HEK293T (cell line): ENCODE measurements around the gene DNPEP.

Source experiments
- BHLHE40 ChIP-seq: fragments of 450-650 bp; IDR thresholded peaks from 2 replicates; pipeline ENCODE4 v1.6.1; 2016; ENCODE audit warnings: mild to moderate bottlenecking, moderate library complexity, borderline replicate concordance
- ELF4 ChIP-seq: fragments of 450-650 bp; IDR thresholded peaks from 2 replicates; pipeline ENCODE4 v1.6.1; 2017; ENCODE audit warnings: antibody characterized with exemption
- FOXA1 ChIP-seq: fragments of 450-650 bp; IDR thresholded peaks from 2 replicates; pipeline ENCODE4 v1.6.1; 2016; ENCODE audit warnings: mild to moderate bottlenecking
- FOXK2 ChIP-seq: fragments of 450-650 bp; IDR thresholded peaks from 2 replicates; pipeline ENCODE4 v1.6.1; 2016; ENCODE audit warnings: mild to moderate bottlenecking
- FOXM1 ChIP-seq: fragments of 450-650 bp; IDR thresholded peaks from 2 replicates; pipeline ENCODE4 v1.6.1; 2017; ENCODE audit warnings: mild to moderate bottlenecking, borderline replicate concordance
- LEF1 ChIP-seq: fragments of 450-650 bp; IDR thresholded peaks from 2 replicates; pipeline ENCODE4 v1.6.1; 2017; ENCODE audit warnings: mild to moderate bottlenecking, borderline replicate concordance
- NFRKB ChIP-seq: fragments of 450-650 bp; IDR thresholded peaks from 2 replicates; pipeline ENCODE4 v1.6.1; 2016; ENCODE audit warnings: mild to moderate bottlenecking, moderate library complexity
- PKNOX1 ChIP-seq: fragments of 450-650 bp; IDR thresholded peaks from 2 replicates; pipeline ENCODE4 v1.6.1; 2016
- SP1 ChIP-seq: fragments of 450-650 bp; IDR thresholded peaks from 2 replicates; pipeline ENCODE4 v1.6.1; 2017
- SUZ12 ChIP-seq: fragments of 450-650 bp; IDR thresholded peaks from 2 replicates; pipeline ENCODE4 v1.6.1; 2016; ENCODE audit warnings: mild to moderate bottlenecking
- TARDBP ChIP-seq: fragments of 450-650 bp; IDR thresholded peaks from 2 replicates; pipeline ENCODE4 v1.6.1; 2016

- TF ChIP-seq SUZ12 (no peak), FOXK2 (no peak), FOXA1 (no peak), FOXM1 (no peak), SP1 (no peak), LEF1 (no peak), ELF4 (no peak), PKNOX1 (no peak), BHLHE40 (no peak), NFRKB (no peak), TARDBP (no peak)
Observed at GRCh38 chr2:219416938-219417337, 29.2 kb upstream of the DNPEP start.
